ENCODE measurements around the gene NOP56.

DNA sequence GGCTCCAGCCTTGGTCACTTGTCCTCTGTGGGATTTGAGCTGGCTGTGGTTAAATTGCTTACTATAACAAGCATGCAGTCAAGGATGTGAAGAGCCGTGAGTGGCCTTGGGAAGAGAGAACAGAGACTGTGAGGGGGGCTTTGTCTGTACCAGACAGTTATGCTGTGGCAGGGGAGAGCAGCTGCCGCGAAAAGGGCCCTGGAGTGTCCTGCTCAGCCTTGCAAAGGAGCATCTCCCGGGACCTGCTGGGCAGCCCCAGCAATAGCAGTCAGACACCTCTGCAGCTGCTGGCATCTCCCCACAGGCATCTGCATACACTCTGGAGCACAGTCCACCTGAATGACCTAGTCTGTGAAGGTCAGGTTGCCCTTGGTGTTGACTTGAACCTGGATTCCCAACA is 46.5 kb downstream of the NOP56 start:
- no peak for TF ChIP-seq POLR2A (IDR thresholded peaks at IDR 0.05; ENCODE audit: low read depth, low read length)
- TF ChIP-seq PAX5 (IDR thresholded peaks at IDR 0.05; ENCODE audit: insufficient read depth, low read length, severe bottlenecking): no peak
- TF ChIP-seq POLR2AphosphoS5 (IDR thresholded peaks at IDR 0.05; ENCODE audit: low read depth, low read length): no peak

All from GM12891 (cell line).